HFFc6 (cell line): ENCODE data around the gene NIPA2. TPM values are rescaled to one million over a fixed set of nuclear protein-coding genes. Genes with fewer than 3 reads are reported as not detected.

ENCODE experiments used
- DNase-seq: peaks from one replicate; pipeline ENCODE4 v3.0.0-alpha.2; 2018
- H3K27ac Mint-ChIP-seq: 2 replicates; pipeline ENCODE4 v1.8.0; 2020; ENCODE audit warnings: mild to moderate bottlenecking, mixed read lengths
- H3K27me3 Mint-ChIP-seq: 2 replicates; pipeline ENCODE4 v1.8.0; 2021; ENCODE audit warnings: mild to moderate bottlenecking, moderate library complexity, mixed read lengths; ENCODE audit not compliant: insufficient read depth
- H3K36me3 Mint-ChIP-seq: 2 replicates; pipeline ENCODE4 v1.8.0; 2021; ENCODE audit warnings: low read depth, mixed read lengths
- H3K4me1 Mint-ChIP-seq: 2 replicates; pipeline ENCODE4 v1.8.0; 2020; ENCODE audit warnings: low read depth, mixed read lengths
- H3K4me3 Mint-ChIP-seq: 2 replicates; pipeline ENCODE4 v1.8.0; 2020; ENCODE audit warnings: mild to moderate bottlenecking, moderate library complexity, mixed read lengths
- H3K9me3 Mint-ChIP-seq: 2 replicates; pipeline ENCODE4 v1.8.0; 2020; ENCODE audit warnings: mild to moderate bottlenecking, mixed read lengths
- CTCF ChIP-seq: fragments of 200-600 bp; sonication (generic); IDR thresholded peaks from 2 replicates; pipeline ENCODE4 v1.5.0; 2021; ENCODE audit warnings: antibody characterized with exemption, mild to moderate bottlenecking
- total RNA-seq, 6 experiments: library from RNA; stranded (reverse); fragmentation: NEBNext Ultra II Directional; extraction: Animal tissue kit (Norgen Biotek cat#: 25700); gene quantifications; 2 replicates in 1 of 6; 3 replicates in 5 of 6; pipeline ENCODE4 v1.2.3, GENCODE V29; 2021

The NIPA2 gene
- total RNA-seq, 6 experiments from 2014 or later = 71.7 to 92.4 (median 76.6) TPM

GRCh38 chr15:22815766-22816165 is 22.7 kb upstream of the NIPA2 start:
- Mint-ChIP-seq H3K36me3 (peaks cover 7% of the 10 kb centered on the region), H3K4me1 (peaks cover 7% of the 10 kb centered on the region; the same call in 1 of the 2 replicates), H3K27me3 (no peaks in the 10 kb centered on the region), H3K9me3 (no peaks in the 10 kb centered on the region), H3K4me3 (no peak overlapping the region), H3K27ac (no peak overlapping the region)
- DNase-seq = no peak
- no peak for TF ChIP-seq CTCF

- Mint-ChIP-seq H3K4me1 (peaks cover 7% of the 10 kb centered on the region; the same call in 1 of the 2 replicates), H3K9me3 (no peaks in the 10 kb centered on the region), H3K27ac (no peak overlapping the region), H3K4me3 (no peak overlapping the region), H3K27me3 (no peaks in the 10 kb centered on the region), H3K36me3 (peaks cover 13% of the 10 kb centered on the region)
- DNase-seq = no peak
- no peak for TF ChIP-seq CTCF
These were observed 18.8 kb upstream of the NIPA2 start for GRCh38 chr15:22819651-22820050.

GRCh38 chr15:22823495-22824128 is 14.9 kb upstream of the NIPA2 start:
- Mint-ChIP-seq H3K27me3 (no peaks in the 10 kb centered on the region), H3K4me1 (peaks cover 7% of the 10 kb centered on the region; the same call in 1 of the 2 replicates), H3K36me3 (peaks cover 13% of the 10 kb centered on the region), H3K27ac (no peak overlapping the region), H3K9me3 (no peaks in the 10 kb centered on the region), H3K4me3 (no peak overlapping the region)
- no peak for DNase-seq
- no peak for TF ChIP-seq CTCF

- Mint-ChIP-seq H3K4me3 (no peak overlapping the region), H3K4me1 (no peaks in the 10 kb centered on the region), H3K9me3 (no peaks in the 10 kb centered on the region), H3K27ac (no peak overlapping the region), H3K27me3 (peaks cover 3% of the 10 kb centered on the region; the same call in 1 of the 2 replicates), H3K36me3 (peaks cover 8% of the 10 kb centered on the region; the same call in 1 of the 2 replicates)
- no peak for DNase-seq
- no peak for TF ChIP-seq CTCF
These were observed 11.3 kb upstream of the NIPA2 start for GRCh38 chr15:22827125-22827524.

- H3K4me1 Mint-ChIP-seq = no peaks in the 10 kb centered on the region
- H3K9me3 Mint-ChIP-seq = no peaks in the 10 kb centered on the region
- H3K27ac Mint-ChIP-seq = no peak overlapping the region
- DNase-seq = no peak
- H3K4me3 Mint-ChIP-seq = no peak overlapping the region
- H3K36me3 Mint-ChIP-seq = no peaks in the 10 kb centered on the region; the same call in 1 of the 2 replicates
- no peak for TF ChIP-seq CTCF
- peaks cover 3% of the 10 kb centered on the region; the same call in 1 of the 2 replicates for H3K27me3 Mint-ChIP-seq
These were observed 7.0 kb upstream of the NIPA2 start for GRCh38 chr15:22831473-22831872.
